ENCODE results near the gene CLN6. TPM values are rescaled to one million over a fixed set of nuclear protein-coding genes. Genes with fewer than 3 reads are reported as not detected.
"Not testable (repeated sequence)": the region's sequence is repeated elsewhere in the genome, so short reads cannot be mapped to it uniquely, and the experiment has no call there.

Gene CLN6
- total RNA-seq, 1 donor from 2014 or later = 73.3 TPM

DNA sequence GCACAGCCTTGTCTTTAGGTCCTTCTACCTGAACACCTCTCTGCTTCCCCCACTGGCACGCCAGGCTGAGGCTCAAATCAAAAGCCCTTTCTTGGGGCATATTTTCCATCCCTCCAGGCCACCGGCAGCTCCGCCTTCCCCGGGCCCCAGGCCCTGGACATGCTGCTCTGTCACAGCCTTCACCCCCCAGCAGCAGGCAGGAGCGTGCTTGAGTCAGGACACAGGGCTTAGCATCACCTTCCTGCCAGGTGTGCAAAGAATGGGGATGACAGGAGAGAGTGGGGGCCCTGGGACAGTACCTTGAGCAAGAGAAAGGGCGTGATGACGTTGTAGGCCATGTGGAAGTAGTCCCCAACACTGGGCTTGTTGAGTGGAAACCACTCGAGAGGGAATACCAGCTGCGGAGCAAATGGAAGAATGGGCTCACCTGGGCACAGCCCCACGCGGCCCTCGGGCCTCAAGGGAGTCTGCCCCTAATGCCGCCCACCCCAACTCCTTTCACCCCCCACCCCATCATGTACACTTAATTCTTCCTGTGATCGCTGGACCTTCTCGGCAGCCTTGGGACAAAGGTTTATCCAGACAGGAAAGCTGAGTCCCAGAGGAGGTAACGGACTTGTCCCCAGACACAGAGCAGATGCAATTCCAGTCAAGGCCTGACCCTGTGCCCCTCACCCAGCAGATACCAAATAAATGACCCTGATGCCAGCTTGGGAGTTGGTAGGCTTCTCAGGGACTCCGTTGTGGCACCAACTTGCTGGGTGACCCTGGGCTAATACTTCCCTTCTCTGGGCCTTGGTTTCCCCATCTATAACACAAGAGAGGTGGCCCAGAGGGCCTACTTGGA, 15.3 kb downstream of the CLN6 start:
- H3K36me3 Mint-ChIP-seq (ENCODE audit: low read depth) = peaks cover 16% of the 10 kb centered on the region
- H3K9me3 Mint-ChIP-seq = no peaks in the 10 kb centered on the region
- H3K4me3 Mint-ChIP-seq = no peak overlapping the region
- H3K4me1 Mint-ChIP-seq = no peaks in the 10 kb centered on the region
- TF ChIP-seq, protein P1, sequence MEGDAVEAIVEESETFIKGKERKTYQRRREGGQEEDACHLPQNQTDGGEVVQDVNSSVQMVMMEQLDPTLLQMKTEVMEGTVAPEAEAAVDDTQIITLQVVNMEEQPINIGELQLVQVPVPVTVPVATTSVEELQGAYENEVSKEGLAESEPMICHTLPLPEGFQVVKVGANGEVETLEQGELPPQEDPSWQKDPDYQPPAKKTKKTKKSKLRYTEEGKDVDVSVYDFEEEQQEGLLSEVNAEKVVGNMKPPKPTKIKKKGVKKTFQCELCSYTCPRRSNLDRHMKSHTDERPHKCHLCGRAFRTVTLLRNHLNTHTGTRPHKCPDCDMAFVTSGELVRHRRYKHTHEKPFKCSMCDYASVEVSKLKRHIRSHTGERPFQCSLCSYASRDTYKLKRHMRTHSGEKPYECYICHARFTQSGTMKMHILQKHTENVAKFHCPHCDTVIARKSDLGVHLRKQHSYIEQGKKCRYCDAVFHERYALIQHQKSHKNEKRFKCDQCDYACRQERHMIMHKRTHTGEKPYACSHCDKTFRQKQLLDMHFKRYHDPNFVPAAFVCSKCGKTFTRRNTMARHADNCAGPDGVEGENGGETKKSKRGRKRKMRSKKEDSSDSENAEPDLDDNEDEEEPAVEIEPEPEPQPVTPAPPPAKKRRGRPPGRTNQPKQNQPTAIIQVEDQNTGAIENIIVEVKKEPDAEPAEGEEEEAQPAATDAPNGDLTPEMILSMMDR (conservative IDR thresholded peaks at IDR 0.05) = no peak
- DNase-seq (ENCODE audit: low read depth, low spot score) = no peak
- H3K27me3 Mint-ChIP-seq (ENCODE audit: low read depth) = no peaks in the 10 kb centered on the region
- H3K27ac Mint-ChIP-seq (ENCODE audit: unreplicated experiment) = no peak overlapping the region

DNA sequence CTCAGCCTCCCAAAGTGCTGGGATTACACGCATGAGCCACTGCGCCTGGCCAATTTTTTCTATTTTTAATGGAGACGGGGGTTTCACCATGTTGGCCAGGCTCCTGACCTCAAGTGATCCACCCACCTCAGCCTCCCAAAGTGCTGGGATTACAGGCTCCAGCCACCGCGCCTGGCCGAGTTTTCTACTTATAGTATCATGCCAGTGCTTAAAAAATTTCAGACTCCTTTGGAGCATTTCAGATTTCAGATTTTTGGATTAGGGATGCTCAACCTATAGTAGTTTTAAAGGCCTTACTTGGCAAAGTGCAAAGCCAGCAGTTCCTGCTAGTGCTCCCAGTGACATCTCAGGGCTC, 16.1 kb downstream of the CLN6 start:
- peaks cover 12% of the 10 kb centered on the region for H3K36me3 Mint-ChIP-seq (ENCODE audit: low read depth)
- not testable (repeated sequence) for H3K4me1 Mint-ChIP-seq; H3K27me3 Mint-ChIP-seq (ENCODE audit: low read depth); H3K9me3 Mint-ChIP-seq; H3K4me3 Mint-ChIP-seq; H3K27ac Mint-ChIP-seq (ENCODE audit: unreplicated experiment); DNase-seq (ENCODE audit: low read depth, low spot score)

DNA sequence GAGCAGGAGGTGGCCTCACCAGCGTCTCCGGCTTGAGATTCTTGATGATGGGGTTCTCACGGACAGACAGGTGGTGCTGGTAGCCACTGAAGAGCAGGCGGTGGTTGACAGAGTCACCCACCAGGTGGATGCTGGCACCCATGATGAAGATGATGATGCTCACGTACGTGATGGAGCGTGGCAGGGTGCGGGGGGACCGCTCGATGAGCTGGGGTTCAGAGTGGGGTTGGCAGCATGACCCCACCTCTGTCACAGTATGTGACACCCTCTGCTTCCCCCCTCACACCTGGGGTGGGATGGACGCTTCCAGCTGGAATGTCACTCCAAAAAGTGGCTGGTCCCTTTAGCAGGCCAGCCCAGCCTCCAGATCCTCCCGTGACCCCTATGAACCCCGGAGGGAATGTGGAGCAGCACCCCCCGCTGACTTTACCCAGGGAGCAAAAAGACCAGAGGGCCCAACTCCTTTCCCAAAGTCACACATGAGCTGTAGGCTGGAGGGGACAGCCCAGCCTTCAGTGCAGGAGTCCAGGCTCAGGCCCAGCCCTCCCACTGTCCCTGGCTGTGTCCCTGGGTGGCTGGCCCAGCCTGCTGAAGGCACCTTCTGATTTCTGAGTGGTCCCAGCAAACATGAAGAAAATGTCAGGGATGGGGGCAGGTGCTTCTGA, 17.7 kb downstream of the CLN6 start:
- TF ChIP-seq, protein P1 (conservative IDR thresholded peaks at IDR 0.05) = no peak
- Mint-ChIP-seq H3K4me3 (no peak overlapping the region), H3K4me1 (no peaks in the 10 kb centered on the region), H3K27ac (ENCODE audit: unreplicated experiment) (no peak overlapping the region), H3K36me3 (ENCODE audit: low read depth) (peaks cover 3% of the 10 kb centered on the region), H3K27me3 (ENCODE audit: low read depth) (no peaks in the 10 kb centered on the region), H3K9me3 (no peaks in the 10 kb centered on the region)
- DNase-seq (ENCODE audit: low read depth, low spot score) = no peak

DNA sequence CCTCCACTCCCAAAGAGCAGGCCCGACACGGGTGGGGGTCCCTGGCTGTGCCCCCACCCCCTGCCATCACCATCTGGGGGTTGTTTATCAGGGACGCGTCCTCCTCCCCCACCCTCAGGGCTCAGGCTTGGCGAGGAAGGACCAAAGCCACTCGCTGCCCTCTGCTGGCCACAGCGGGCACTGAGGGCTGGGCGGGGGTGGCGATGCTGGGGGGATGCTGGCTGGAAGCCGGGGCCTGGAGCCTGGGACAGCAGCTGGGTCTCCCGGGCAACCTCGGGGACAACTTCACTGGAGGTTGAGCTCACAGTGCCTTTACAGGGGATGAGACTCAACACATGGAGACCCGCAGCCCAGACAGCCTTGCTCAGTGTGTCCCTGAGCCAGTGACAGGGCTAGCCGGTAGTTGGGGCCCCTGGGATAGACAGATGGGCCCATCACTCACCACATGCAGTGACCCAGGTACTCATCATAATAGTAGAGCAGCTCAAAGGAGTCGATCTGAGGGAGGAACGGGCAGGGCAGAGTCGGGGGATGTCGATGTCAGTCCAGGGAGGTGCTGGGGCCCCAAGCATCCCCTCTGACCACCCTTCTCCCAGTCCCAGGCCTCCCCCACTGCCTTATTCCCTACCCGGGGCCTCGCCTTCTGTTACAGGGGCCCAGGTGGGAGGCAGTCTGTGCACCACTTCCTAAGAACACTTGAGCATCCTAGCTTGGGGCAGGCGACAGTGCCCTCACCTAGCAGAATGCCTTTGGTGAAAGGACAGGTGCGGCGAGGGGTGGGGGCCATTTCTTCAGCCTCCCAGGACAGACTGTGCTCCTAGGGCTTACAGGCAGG, 18.5 kb downstream of the CLN6 start:
- no peaks in the 10 kb centered on the region for H3K9me3 Mint-ChIP-seq
- TF ChIP-seq, protein P1 (conservative IDR thresholded peaks at IDR 0.05) = peak; percentile 75
- H3K36me3 Mint-ChIP-seq (ENCODE audit: low read depth) = peaks cover under 1% of the 10 kb centered on the region
- H3K4me1 Mint-ChIP-seq = no peaks in the 10 kb centered on the region
- no peak overlapping the region for H3K4me3 Mint-ChIP-seq
- peak; percentile 72 for DNase-seq (ENCODE audit: low read depth, low spot score)
- no peaks in the 10 kb centered on the region for H3K27me3 Mint-ChIP-seq (ENCODE audit: low read depth)
- H3K27ac Mint-ChIP-seq (ENCODE audit: unreplicated experiment) = peak overlapping the region; percentile 35

DNA sequence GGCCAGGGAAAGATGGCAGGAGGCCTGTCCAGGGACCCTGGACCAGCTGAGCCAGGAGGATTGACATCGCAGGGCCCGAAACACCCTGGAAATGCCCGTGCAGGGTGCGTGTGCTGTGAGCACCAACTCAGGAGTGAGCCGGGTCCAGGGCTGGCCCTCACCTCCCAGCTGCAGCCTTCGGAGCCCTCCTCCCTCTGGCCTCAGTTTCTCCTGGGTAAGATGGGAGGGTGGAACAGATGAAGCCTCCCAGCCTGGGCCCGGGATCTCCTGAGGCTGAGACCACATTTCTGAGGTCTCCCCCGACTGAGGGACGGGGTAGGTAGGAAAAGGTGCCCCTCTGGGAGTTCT, 19.1 kb downstream of the CLN6 start:
- no peaks in the 10 kb centered on the region for H3K27me3 Mint-ChIP-seq (ENCODE audit: low read depth)

More for the DNA sequence above, 19.1 kb downstream of the CLN6 start:
- H3K27ac Mint-ChIP-seq (ENCODE audit: unreplicated experiment) = no peak overlapping the region
- no peaks in the 10 kb centered on the region for H3K36me3 Mint-ChIP-seq (ENCODE audit: low read depth)
- H3K4me3 Mint-ChIP-seq = no peak overlapping the region
- no peak for DNase-seq (ENCODE audit: low read depth, low spot score)
- no peaks in the 10 kb centered on the region for H3K4me1 Mint-ChIP-seq
- TF ChIP-seq, protein P1 (conservative IDR thresholded peaks at IDR 0.05) = no peak
- no peaks in the 10 kb centered on the region for H3K9me3 Mint-ChIP-seq
